ENCODE data around the gene PXMP4. TPM values are rescaled to one million over a fixed set of nuclear protein-coding genes. Genes with fewer than 3 reads are reported as not detected.

Gene PXMP4
- total and polyA plus RNA-seq, 9 of the 15 experiments (the other 6 are each of a cell fraction or from before 2014, with no cell fraction given) = 4.8 to 29.1 (median 6.8) TPM

GRCh38 chr20:33688938-33689424, 31.1 kb downstream of the PXMP4 start (continued):
- TF ChIP-seq JUNB (CRISPR knock-in tag; conservative IDR thresholded peaks at IDR 0.05) = no peak
- TF ChIP-seq E2F8 (IDR thresholded peaks at IDR 0.05; ENCODE audit: low read depth, partially characterized antibody) = no peak
- TF ChIP-seq SMARCC2 (IDR thresholded peaks at IDR 0.05; ENCODE audit: low read depth) = peak; percentile 67; the same call in 1 of the 2 replicates
- TF ChIP-seq NFE2 (IDR thresholded peaks at IDR 0.05; ENCODE audit: low read depth) = peak; percentile 70
- TF ChIP-seq ZNF639 (CRISPR knock-in tag; conservative IDR thresholded peaks at IDR 0.05 in 1 of 2, IDR thresholded peaks at IDR 0.05 in 1 of 2) = peak in 1 of 2 experiments; percentile 75; a peak in 1 of 4 replicates
- TF ChIP-seq ZMIZ1 (IDR thresholded peaks at IDR 0.05; ENCODE audit: low read depth in 2 of 2, low read length in 2 of 2) = peak in 1 of 2 experiments; percentile 78; a peak in 2 of 4 replicates
- peak; percentile 46 for TF ChIP-seq RBBP5 (IDR thresholded peaks at IDR 0.05; ENCODE audit: borderline replicate concordance, insufficient read depth, low read length, poor library complexity, severe bottlenecking)
- TF ChIP-seq ATF3 (IDR thresholded peaks at IDR 0.05) = peak; percentile 19; the same call in 1 of the 2 replicates
- no peak for TF ChIP-seq ATF3 (CRISPR knock-in tag; conservative IDR thresholded peaks at IDR 0.05)
- peak; percentile 95 for TF ChIP-seq MEF2D (tag; conservative IDR thresholded peaks at IDR 0.05; ENCODE audit: low read depth)
- TF ChIP-seq HMGN3 (IDR thresholded peaks at IDR 0.05; ENCODE audit: borderline replicate concordance, extremely low read depth, insufficient read length, low read depth, low read length) = peak; percentile 50
- no peak for TF ChIP-seq MAFK (IDR thresholded peaks at IDR 0.05; ENCODE audit: low read length)
- no peak for TF ChIP-seq SMAD3 (CRISPR knock-in tag; conservative IDR thresholded peaks at IDR 0.05)
- TF ChIP-seq NONO (IDR thresholded peaks at IDR 0.05; ENCODE audit: low read depth in 2 of 2, low read length in 1 of 2) = peak in 1 of 2 experiments; percentile 42; a peak in 1 of 4 replicates
- peak; percentile 53 for TF ChIP-seq RB1 (IDR thresholded peaks at IDR 0.05; ENCODE audit: low read depth)
- peak; percentile 67 for TF ChIP-seq BRD9 (IDR thresholded peaks at IDR 0.05; ENCODE audit: low read depth, partially characterized antibody)
- TF ChIP-seq NCOA1 (IDR thresholded peaks at IDR 0.05; ENCODE audit: low read depth) = 0 out of 2 replicates have a peak, but pooled peaks have one; percentile 21
- TF ChIP-seq CXXC5 (CRISPR knock-in tag; IDR thresholded peaks at IDR 0.05) = peak; percentile 67
- TF ChIP-seq ETV5 (CRISPR knock-in tag; IDR thresholded peaks at IDR 0.05; ENCODE audit: low read depth) = no peak
